GM21529 (cell line): ENCODE data around the gene A2M.

ENCODE experiments used
- ATAC-seq: cut with Tn5 transposase; IDR thresholded peaks from one replicate; pipeline ENCODE4 v1.9.1; 2021; ENCODE audit not compliant: unreplicated experiment

Gene A2M

GRCh38 chr12:9074484-9075137 is 41.1 kb downstream of the A2M start:
- ATAC-seq, result no peak

GRCh38 chr12:9073076-9073475 is 42.6 kb downstream of the A2M start:
- no peak for ATAC-seq

GRCh38 chr12:9072481-9073038 is 43.2 kb downstream of the A2M start:
- ATAC-seq, result no peak

- no peak for ATAC-seq
Observed at GRCh38 chr12:9071969-9072368, 43.8 kb downstream of the A2M start.

GRCh38 chr12:9071518-9071917 is 44.2 kb downstream of the A2M start:
- no peak for ATAC-seq

GRCh38 chr12:9070351-9070750 is 45.4 kb downstream of the A2M start:
- ATAC-seq, result no peak

- no peak for ATAC-seq
Observed at GRCh38 chr12:9068600-9068999, 47.1 kb downstream of the A2M start.

GRCh38 chr12:9068086-9068485 is 47.6 kb downstream of the A2M start:
- no peak for ATAC-seq

GRCh38 chr12:9066755-9067423 is 48.8 kb downstream of the A2M start:
- ATAC-seq, result no peak

GRCh38 chr12:9066183-9066623 is 49.5 kb downstream of the A2M start:
- ATAC-seq, result no peak

GRCh38 chr12:9065607-9065856 is 50.2 kb downstream of the A2M start:
- no peak for ATAC-seq

- no peak for ATAC-seq
Observed at GRCh38 chr12:9064815-9065606, 50.7 kb downstream of the A2M start.

GRCh38 chr12:9064201-9064814 is 51.4 kb downstream of the A2M start:
- ATAC-seq, result no peak

- ATAC-seq, result no peak
Observed at GRCh38 chr12:9052610-9053009, 63.1 kb downstream of the A2M start.

- ATAC-seq, result no peak
Observed at GRCh38 chr12:9051158-9051550, 64.6 kb downstream of the A2M start.

GRCh38 chr12:9050521-9051157 is 65.1 kb downstream of the A2M start:
- ATAC-seq, result no peak

GRCh38 chr12:9049520-9050133 is 66.1 kb downstream of the A2M start:
- ATAC-seq, result no peak

GRCh38 chr12:9048930-9049329 is 66.8 kb downstream of the A2M start:
- ATAC-seq, result no peak

- ATAC-seq, result no peak
Observed at GRCh38 chr12:9047105-9047504, 68.6 kb downstream of the A2M start.

GRCh38 chr12:9043766-9044165 is 72.0 kb downstream of the A2M start:
- no peak for ATAC-seq

- ATAC-seq, result no peak
Observed at GRCh38 chr12:9041321-9041720, 74.4 kb downstream of the A2M start.
